Erythroblast (primary cell): ENCODE results near the gene PTPRN2.

ENCODE experiments used
- DNase-seq, 2 experiments: peaks; one replicate each; lab custom pipeline; 2025; lab: John Stamatoyannopoulos, UW
- GATA1 ChIP-seq: IDR thresholded peaks from 2 replicates; pipeline ENCODE4 v1.6.1; 2011; ENCODE audit warnings: low read depth, mild to moderate bottlenecking, control low read depth, low read length, moderate library complexity
- POLR2A ChIP-seq: IDR thresholded peaks from 2 replicates; pipeline ENCODE4 v1.6.1; 2011; ENCODE audit warnings: mild to moderate bottlenecking, low read length

PTPRN2 gene

GRCh38 chr7:158264881-158265742 is 322.5 kb downstream of the PTPRN2 start:
- no peak for DNase-seq
- TF ChIP-seq POLR2A (no peak), GATA1 (no peak)

DNA sequence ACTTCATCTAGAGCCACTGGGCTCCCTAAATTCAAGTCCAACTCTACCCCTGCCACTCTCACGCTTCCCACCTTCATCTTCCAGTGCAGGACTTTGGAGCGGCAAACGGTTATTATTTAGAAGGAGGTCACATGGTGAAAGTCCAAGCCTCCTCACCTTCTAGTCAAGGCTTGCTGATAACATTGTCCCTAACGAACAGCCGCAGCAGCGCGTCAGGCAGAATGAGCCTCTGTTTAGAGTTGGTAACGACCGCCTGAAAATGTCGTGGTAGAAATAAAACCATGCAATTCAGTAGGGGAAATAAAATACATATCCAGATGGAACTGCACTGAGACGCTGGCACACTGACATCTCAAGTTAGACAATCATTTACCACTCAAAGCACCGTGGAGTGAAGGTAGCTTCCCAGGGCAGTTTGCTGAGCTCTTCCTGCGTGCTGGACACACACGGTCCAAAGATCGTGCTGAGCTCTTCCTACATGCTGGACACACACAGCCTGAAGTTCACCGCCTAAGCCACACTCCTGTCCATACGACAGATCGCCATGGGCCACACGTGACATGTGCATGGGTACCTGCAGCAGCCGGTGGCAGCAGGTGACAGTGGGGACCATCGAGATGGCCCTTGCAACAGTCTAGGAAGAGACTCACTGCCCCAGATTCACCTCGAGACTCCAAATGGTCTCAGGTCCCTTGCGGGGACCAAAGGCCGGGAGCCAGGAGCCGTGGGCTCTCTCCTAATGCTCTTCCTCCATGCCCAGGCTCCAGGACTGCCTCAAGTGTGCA is 323.5 kb downstream of the PTPRN2 start:
- no peak for DNase-seq
- TF ChIP-seq GATA1 (no peak), POLR2A (no peak)

DNA sequence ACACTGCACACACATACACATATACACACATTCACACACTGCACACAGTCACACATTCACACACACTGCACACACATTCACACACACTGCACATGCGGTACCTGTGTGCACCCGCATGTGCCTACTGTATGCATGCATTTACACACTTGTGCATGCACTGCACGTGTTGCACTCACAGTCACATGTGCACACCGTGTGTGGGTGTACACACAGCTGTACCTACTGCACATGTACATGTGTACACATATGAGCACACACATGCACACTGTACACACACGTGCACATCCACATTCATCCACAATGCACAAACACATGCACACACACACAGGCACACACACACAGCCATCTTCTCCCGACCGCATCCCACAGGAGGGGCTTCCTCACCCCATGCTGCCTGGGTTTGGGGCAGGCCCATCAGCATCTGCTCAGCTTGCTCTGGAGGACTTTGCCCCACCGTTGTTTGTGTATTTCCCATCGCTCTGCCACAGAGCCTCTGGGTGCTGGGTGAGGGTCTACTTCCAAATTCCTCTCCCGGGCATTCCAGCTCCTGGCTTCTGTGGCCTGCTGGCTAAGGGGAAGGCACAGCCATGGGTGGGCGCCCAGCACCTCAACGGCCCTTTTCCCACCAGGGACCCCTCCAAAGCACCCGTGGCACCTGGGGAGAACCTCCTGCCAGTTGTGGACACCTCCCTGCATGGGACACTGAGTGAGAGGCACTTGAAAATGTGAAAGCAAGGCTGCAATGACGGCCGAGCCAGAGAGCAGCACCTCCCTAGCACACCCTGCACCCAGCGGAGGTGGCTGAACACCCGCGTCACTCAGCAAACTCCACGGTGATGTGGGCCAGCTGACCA is 324.3 kb downstream of the PTPRN2 start:
- TF ChIP-seq GATA1 (no peak), POLR2A (no peak)

GRCh38 chr7:158262284-158263109 is 325.1 kb downstream of the PTPRN2 start:
- no peak for DNase-seq
- TF ChIP-seq POLR2A, result no peak
- TF ChIP-seq GATA1, result no peak

More for the DNA sequence above, 324.3 kb downstream of the PTPRN2 start:
- DNase-seq, result no peak

DNA sequence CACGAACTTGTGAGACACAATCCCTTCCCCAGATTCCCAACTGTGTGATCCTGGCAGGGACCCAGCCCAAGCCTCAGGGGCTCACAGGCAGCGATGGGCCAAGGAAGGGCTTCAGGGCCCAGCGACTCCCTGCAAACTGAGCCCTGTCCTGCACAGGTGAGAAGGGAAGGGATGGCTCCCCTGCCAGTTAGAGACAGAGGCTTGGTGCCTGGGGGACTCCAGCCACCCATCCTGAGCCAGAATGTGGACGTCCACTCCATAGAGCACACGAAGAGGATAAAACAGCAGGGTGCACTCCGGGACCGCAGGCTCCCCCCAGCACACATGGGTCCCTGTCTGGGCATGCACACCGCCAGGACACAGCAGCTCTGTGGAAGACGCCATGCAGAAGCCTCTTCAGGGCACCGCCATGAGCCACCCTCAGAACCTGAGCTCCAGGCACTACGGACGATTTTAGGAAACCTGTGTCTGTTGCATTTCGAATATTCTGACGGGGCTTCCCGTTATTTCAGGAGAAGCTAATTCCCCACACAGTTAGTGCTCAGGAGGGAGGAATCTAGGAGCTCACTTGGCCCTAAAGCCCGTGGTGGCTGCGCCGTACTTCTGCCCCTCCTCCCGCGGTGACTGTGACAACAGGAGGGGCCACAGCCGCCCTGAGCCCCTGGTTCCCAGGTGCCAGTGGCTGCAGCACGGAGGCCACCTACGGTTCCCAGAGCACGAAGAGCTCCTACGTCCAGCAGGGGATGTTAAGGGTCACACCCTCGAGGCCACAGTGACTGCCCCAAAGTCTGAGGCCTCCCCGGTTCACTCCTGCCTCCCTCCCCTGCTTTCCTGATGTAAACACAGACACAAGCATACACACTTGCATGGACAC is 326.0 kb downstream of the PTPRN2 start:
- no peak for DNase-seq
- TF ChIP-seq POLR2A (no peak), GATA1 (no peak)

- no peak for DNase-seq
- TF ChIP-seq GATA1, result no peak
- TF ChIP-seq POLR2A, result no peak
Observed at GRCh38 chr7:158260567-158261361, 326.9 kb downstream of the PTPRN2 start.

DNA sequence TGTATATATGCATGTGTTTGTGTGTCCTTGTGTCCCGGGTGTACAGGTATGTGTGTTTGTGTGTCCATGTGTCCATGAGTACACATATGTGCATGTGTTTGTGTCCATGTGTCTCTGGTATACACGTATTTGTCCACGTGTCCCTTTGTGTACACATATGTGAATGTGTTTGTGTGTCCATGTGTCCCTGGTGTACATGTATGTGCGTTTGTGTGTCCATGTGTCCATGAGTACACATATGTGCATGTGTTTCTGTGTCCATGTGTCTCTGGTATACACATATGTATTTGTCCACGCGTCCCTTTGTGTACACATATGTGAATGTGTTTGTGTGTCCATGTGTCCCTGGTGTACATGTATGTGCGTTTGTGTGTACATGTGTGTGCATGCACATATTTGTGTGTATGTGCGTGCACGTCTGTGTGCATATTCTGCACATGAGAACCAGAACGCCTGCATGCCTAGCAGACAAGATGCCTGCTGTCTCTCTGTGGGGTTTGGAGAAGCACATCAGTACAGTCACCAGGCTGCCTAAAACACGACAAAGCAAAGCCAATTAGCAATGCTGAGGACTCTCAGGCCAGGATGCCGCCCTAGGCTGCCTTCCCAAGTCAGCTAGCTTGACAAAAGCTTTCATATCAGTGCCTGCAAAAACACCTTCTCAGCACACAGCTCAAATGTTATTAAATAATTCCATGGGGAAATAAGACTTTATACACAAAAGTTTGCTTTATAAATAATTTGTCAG is 327.8 kb downstream of the PTPRN2 start:
- no peak for DNase-seq
- no peak for TF ChIP-seq GATA1
- TF ChIP-seq POLR2A, result no peak

GRCh38 chr7:158259141-158259540 is 328.5 kb downstream of the PTPRN2 start:
- no peak for DNase-seq
- TF ChIP-seq GATA1, result no peak
- TF ChIP-seq POLR2A, result no peak

GRCh38 chr7:158258411-158259130 is 329.1 kb downstream of the PTPRN2 start:
- TF ChIP-seq POLR2A, result no peak
- no peak for TF ChIP-seq GATA1
- DNase-seq, result no peak
